ENCODE measurements around the gene PCBP3. TPM values are rescaled to one million over a fixed set of nuclear protein-coding genes. Genes with fewer than 3 reads are reported as not detected.

Gene PCBP3
- total RNA-seq, 1 experiment from 2014 or later: 10.9 TPM

- H3K9me3 ChIP-seq (ENCODE audit: control insufficient read depth, low read depth, low read length): no peaks in the 10 kb centered on the region
- no peak overlapping the region for H3K4me2 ChIP-seq (ENCODE audit: insufficient read depth, insufficient read length, low read length)
- H4K8ac ChIP-seq (replicated peaks; ENCODE audit: insufficient read length, low read depth, low read length): no peak overlapping the region
- H4K5ac ChIP-seq (ENCODE audit: insufficient read length, low read depth, low read length): no peak overlapping the region
- Mint-ChIP-seq H3K9me3 (0 out of 5 replicates have a peak, but pooled peaks cover 2 to 7% of the 10 kb centered on the region in 2 experiments), H3K36me3 (ENCODE audit: insufficient read depth in 1 of 3, low read depth in 3 of 3) (no peaks in the 10 kb centered on the region; a peak in 2 of 7 replicates), H3K27me3 (ENCODE audit: low read depth) (no peaks in the 10 kb centered on the region), H3K27ac (no peak overlapping the region), H3K4me1 (no peaks in the 10 kb centered on the region; a peak in 1 of 4 replicates), H3K4me3 (no peak overlapping the region)
- DNase-seq: no peak
- H2BK5ac ChIP-seq (ENCODE audit: insufficient read length, low read length): no peak overlapping the region
- no peaks in the 10 kb centered on the region for H3K4me1 ChIP-seq (ENCODE audit: insufficient read depth, low read length)
- no peak overlapping the region for H3K27ac ChIP-seq (ENCODE audit: insufficient read length, low read depth, low read length)
- H2BK12ac ChIP-seq (ENCODE audit: insufficient read length, low read depth, low read length): no peak overlapping the region
- H3K14ac ChIP-seq (ENCODE audit: insufficient read depth, low read length): no peak overlapping the region
- no peaks in the 10 kb centered on the region for H4K20me1 ChIP-seq (ENCODE audit: control insufficient read depth, insufficient read depth, insufficient read length)
- H2BK120ac ChIP-seq (ENCODE audit: low read depth, low read length, poor library complexity, severe bottlenecking): no peak overlapping the region
- H3K79me1 ChIP-seq (ENCODE audit: insufficient read depth, low read depth, low read length, poor library complexity, severe bottlenecking): no peaks in the 10 kb centered on the region
- H3K79me2 ChIP-seq (ENCODE audit: insufficient read depth, low read length): no peaks in the 10 kb centered on the region
- H2BK20ac ChIP-seq (ENCODE audit: low read depth, low read length, poor library complexity, severe bottlenecking): no peak overlapping the region
- TF ChIP-seq CTCF (conservative IDR thresholded peaks at IDR 0.05): no peak
- no peak overlapping the region for H3K56ac ChIP-seq (ENCODE audit: insufficient read length, low read depth, low read length)
- no peak overlapping the region for H3K23ac ChIP-seq (ENCODE audit: insufficient read length, low read depth, low read length)
- no peak overlapping the region for H3T11ph ChIP-seq (ENCODE audit: low read length)
- H3K23me2 ChIP-seq (ENCODE audit: insufficient read length, low read depth, low read length, poor library complexity, severe bottlenecking): peaks cover 3% of the 10 kb centered on the region
- WGBS (ENCODE audit: extremely low coverage, insufficient read length, low lambda C conversion rate): no CpG with 5 or more reads among the region's 7 CpGs
- H2AK5ac ChIP-seq (ENCODE audit: insufficient read length, low read length): no peak overlapping the region
- no peak overlapping the region for H3K9ac ChIP-seq (ENCODE audit: extremely low read depth, insufficient read length, low read length)
- H3K27me3 ChIP-seq (ENCODE audit: insufficient read depth, low read length): no peaks in the 10 kb centered on the region
- no peak overlapping the region for H2AFZ ChIP-seq (ENCODE audit: low read length)
- no peak overlapping the region for H3K4ac ChIP-seq (ENCODE audit: low read depth, low read length)
- H3K18ac ChIP-seq (ENCODE audit: insufficient read length, low read depth, low read length): no peak overlapping the region
- H2BK15ac ChIP-seq (ENCODE audit: low read depth, low read length): no peak overlapping the region
- H4K91ac ChIP-seq (ENCODE audit: insufficient read length, low read depth, low read length): no peak overlapping the region
Observed at GRCh38 chr21:45699251-45699942, 55.9 kb downstream of the PCBP3 start.
